T-helper 2 cell treated with Interferon-gamma antibody and Interleukin-4, amounts not matched to agents 100 ng/mL and 5 ng/mL, for 36 hours (primary cell): ENCODE data around the gene PDCD11. TPM values are rescaled to one million over a fixed set of nuclear protein-coding genes. Genes with fewer than 3 reads are reported as not detected.

Experiments
- intact Hi-C: fragments of 100-400 bp; cut with micrococcal nuclease; formaldehyde crosslinking; loops from one replicate; pipeline ENCODE4 v1.15.1; 2023
- total RNA-seq: library from RNA; stranded (reverse); gene quantifications from 2 replicates; pipeline ENCODE4 v1.2.3, GENCODE V29; 2022

Gene PDCD11
- total RNA-seq, 1 donor from 2014 or later = 60.1 TPM

DNA sequence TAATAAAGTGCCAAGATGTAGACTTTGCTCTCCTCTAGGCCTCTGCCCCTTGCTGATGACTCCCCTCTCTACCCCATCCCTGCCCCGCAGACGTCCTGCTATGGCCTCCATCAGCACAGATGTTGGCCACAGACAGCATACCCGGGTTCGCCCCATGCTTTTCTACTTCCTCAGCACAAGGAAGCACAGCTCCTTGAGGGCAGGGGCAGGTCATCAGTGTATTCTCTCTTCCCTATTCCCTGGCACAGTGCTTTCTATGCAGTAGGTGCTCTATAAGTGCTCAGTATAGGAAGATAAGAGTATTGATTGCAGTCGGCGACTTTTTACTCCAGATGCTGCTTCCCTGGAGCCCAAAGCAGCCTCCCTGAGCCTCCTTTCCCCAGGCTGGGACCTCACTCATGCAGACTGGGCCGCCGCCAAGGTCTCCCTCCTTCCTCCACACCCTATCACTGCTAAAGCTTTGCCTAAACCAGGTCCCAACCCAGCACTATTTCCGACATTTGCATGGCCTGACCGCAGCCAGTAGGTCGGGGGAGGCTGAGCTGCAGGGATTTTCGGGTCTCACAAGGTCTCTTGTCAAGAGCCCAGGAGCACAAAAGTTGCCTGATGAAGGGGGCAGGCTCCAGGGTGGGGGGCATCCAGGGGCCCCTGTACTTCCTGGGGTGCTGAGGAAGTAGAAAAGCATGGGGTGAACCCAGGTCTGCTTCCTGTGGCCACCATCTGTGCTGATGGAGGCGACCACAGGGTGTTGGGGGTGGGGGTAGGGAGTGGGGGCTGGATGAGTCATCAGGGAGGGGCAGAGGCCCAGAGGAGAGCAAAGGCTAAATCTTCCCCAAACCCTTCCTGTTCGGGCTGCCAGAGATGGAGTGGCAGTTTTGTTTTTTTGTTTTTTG lies 74.6 kb downstream of the PDCD11 start:
- intact Hi-C loops = loop anchor here (1.0 to 5.0 kb wide), 4 partner anchors 11 to 104 kb away; partner anchors contain the start of genes ATP5MK, CALHM2, PDCD11 and TAF5

- intact Hi-C loops = loop anchor here (5.0 kb wide), 1 partner anchor 105 kb away; the partner anchor contains the start of gene TAF5
Measured at GRCh38 chr10:103472005-103472404, 75.6 kb downstream of the PDCD11 start.

GRCh38 chr10:103473261-103473671 lies 76.8 kb downstream of the PDCD11 start:
- intact Hi-C loops = loop anchor here (5.0 kb wide), 1 partner anchor 106 kb away; the partner anchor contains the start of gene TAF5

DNA sequence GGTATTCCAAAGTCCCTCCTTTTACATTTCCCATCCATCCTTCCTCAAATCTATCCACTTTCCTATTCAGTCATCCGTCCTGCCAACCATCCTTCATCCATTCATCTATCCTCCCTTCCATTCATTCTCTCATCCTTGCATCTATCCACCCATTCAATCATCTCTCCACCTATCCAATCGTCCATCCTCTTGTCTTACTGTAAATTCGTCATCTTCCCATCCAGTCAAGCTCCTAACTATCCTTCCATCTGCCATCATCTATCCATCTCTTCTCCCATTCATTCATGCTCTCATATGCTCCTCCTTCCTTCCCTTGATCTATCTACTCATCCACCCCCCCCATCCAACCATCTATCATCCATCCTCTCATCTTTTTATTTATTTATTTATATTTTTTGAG lies 77.7 kb downstream of the PDCD11 start:
- intact Hi-C loops = loop anchor here (5.0 kb wide), 1 partner anchor 107 kb away; the partner anchor contains the start of gene TAF5

- intact Hi-C loops = no loop called here
Measured at GRCh38 chr10:103475437-103475836, 79.0 kb downstream of the PDCD11 start.

GRCh38 chr10:103476046-103476768 lies 79.8 kb downstream of the PDCD11 start:
- intact Hi-C loops = no loop called here

DNA sequence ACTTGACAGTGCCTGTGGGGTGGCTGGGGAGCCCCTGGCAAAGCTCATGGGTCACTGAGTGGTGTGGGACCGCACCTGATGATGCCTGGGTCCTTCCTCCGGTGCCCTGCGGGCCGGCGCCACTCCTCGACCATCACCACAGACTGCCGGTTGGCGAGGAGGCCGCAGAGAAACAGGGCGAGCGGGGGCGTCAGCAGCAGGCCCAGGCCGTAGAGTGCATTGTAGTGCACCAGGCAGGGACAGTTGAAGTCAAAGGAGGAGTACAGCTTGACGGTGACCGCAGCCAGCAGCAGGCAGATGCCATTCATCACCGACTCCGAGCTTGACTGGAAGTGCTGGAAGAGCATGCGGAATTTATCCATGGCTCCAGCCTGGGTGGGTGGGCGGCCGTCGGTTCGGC lies 82.2 kb downstream of the PDCD11 start:
- intact Hi-C loops = no loop called here

- intact Hi-C loops = no loop called here
Measured at GRCh38 chr10:103479135-103479534, 82.7 kb downstream of the PDCD11 start, which contains the start of gene CALHM3. TSS of gene CALHM3 (minus strand) at chr10:103479240. CDS start at chr10:103479032, 208 bp downstream.

DNA sequence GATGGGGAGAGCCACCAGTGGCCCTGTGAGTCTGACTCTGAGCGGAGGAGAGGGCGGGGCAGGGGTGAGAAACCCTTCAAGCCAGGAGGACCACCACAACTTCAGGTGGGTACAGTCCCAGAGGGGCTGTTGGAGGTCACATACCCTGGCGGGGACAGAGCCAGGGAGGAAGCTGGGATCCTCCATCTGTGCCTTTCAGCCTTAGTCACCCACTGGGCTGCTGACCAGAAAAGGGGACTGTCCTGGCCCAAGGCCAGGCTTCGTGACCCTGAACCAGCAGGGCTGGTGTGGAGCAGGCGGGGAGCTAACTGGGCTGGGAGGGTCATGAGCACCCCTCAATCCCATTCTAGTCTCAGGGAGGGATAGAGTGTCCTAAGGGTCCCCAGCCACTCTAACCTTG lies 84.1 kb downstream of the PDCD11 start:
- intact Hi-C loops = loop anchor here (10.0 kb wide), 1 partner anchor 566 kb away; the partner anchor contains the start of gene CNNM2

- intact Hi-C loops = loop anchor here (1.0 to 10.0 kb wide), 3 partner anchors 11 to 567 kb away; partner anchors contain the start of gene CNNM2
Measured at GRCh38 chr10:103481974-103482531, 85.6 kb downstream of the PDCD11 start.

GRCh38 chr10:103486635-103487409 lies 90.4 kb downstream of the PDCD11 start:
- intact Hi-C loops = loop anchor here (5.0 to 10.0 kb wide), 2 partner anchors 135 to 572 kb away; partner anchors contain the start of genes CNNM2 and PCGF6

DNA sequence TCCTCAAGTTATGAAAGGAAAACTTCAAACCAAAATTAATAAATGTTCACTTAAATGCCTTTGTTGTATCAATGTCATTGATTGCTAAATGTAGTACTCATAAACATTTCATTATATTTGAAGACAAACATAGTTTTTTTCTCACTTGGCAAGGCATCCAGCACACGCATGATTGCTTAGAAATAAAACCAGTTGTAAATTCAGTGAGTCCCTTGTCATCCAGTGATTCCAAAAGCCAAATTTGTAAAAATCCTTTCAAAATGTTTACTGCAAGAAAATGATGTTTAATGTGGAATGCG lies 90.9 kb downstream of the PDCD11 start:
- intact Hi-C loops = loop anchor here (5.0 to 10.0 kb wide), 2 partner anchors 135 to 573 kb away; partner anchors contain the start of genes CNNM2 and PCGF6

DNA sequence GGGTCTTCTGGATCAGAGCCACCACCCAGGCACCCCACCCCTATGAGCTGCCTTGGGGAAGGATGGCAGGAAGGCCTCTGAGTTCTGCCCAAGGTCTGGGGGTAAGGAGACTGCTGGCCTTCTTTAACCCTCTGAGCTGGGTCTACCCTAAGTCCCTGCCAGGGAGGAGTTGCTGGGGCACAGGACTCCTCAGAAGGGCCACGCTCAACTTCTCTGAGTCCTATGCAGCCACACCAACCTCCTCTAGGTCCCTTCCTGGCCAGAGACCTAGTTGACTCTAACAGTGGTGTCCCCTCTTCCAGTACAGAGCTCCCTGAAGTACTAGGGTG lies 94.5 kb downstream of the PDCD11 start:
- intact Hi-C loops = loop anchor here (10.0 kb wide), 1 partner anchor 94 kb away; no protein-coding TSS in a partner anchor

GRCh38 chr10:103491729-103492364 lies 95.4 kb downstream of the PDCD11 start:
- intact Hi-C loops = loop anchor here (10.0 kb wide), 1 partner anchor 93 kb away; no protein-coding TSS in a partner anchor

DNA sequence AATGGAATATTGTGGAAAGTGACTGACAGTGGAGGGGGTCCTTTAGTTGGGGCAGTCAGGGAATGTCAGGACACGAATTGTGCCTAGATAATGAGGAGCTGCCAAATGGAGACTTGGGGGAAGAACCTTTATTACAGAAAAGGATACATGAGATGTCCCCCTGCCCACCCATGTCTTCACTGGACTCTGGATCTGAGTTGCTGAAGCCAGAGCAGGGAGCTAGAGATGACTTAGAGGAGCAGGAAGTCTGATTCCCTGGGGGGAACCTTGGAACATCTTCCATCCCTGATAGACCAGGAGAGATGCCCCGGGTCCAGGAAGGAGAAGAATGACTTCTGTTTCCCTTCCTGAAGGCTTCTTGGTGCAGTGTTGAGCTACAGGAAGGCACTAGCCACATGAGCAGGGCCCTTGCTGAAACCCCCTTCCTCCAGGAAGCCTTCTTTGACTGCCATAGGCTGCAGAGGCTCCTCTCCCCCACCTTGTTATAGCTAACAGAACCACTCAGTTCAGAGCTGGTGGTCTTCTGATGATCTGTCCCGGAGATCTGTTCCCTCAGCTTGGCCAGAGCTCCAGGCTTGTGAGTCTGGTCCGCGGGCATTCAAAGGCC lies 96.3 kb downstream of the PDCD11 start:
- intact Hi-C loops = loop anchor here (10.0 kb wide), 1 partner anchor 92 kb away; no protein-coding TSS in a partner anchor

DNA sequence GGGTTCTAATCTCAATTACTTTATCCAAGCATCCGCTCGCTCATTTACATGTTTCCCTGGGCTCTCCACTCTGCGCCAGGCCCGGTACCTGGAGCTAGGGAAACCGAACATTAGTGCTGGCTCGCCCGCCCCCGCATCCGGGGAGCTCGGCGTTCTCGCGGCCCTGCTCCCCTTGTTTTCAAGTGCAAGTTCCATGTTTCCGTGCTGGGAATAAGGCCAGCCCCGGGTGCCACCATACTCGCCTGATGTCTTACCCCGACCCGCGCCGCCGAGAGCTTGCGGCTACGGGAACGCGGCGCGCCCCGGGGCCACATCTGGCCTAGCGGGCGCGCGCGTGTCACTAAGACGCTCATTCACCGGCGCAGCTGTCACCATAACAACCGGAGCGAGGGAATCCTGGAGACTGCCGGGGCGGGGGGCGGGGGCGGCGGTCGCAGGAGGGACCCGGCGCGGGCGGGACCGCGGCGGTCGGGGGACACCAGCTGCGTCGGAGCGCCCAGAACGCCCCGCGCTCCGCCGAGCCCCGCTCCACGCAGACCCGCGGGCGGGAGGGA lies 97.0 kb downstream of the PDCD11 start, which contains the start of gene NEURL1:
Gene NEURL1, plus strand, starts transcription at position 344 of the 554 bp plus-strand sequence. CDS start 683 bp downstream, outside the sequence.
- intact Hi-C loops = loop anchor here (10.0 kb wide), 1 partner anchor 91 kb away; no protein-coding TSS in a partner anchor

- intact Hi-C loops = loop anchor here (10.0 kb wide), 1 partner anchor 91 kb away; no protein-coding TSS in a partner anchor
Measured at GRCh38 chr10:103493916-103494877, 97.8 kb downstream of the PDCD11 start.

GRCh38 chr10:103495321-103495720 lies 98.9 kb downstream of the PDCD11 start:
- intact Hi-C loops = loop anchor here (10.0 kb wide), 1 partner anchor 89 kb away; no protein-coding TSS in a partner anchor
